ENCODE measurements around the gene ENPP3.

Gene ENPP3

DNA sequence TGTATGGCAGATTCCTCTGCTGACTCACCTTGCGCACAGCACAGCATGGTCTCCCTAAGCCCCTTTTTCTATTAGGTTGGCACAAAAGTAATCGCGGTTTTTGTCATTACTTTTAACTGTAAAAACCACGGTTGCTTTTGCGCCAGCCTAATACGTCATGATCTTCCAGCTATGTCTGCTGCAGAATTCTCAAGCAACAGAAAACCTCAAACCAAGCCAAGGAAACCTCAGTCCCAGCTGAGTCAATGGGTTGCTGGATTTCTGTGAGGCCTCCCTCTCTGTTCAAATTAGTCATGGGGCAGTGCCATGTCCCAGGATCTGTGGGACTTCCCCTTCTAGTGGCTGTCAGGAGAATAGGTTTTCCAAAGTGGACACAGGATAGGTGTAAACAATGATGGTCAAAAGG lies 155.0 kb downstream of the ENPP3 start:
- no peak for TF ChIP-seq CTCF (IDR thresholded peaks at IDR 0.05; ENCODE audit: low read depth, low read length)
- DNase-seq (ENCODE audit: extremely low read depth, low read depth) = no peak

GRCh38 chr6:131795366-131795765 lies 158.3 kb downstream of the ENPP3 start:
- TF ChIP-seq CTCF (IDR thresholded peaks at IDR 0.05; ENCODE audit: low read depth, low read length) = no peak
- no peak for DNase-seq (ENCODE audit: extremely low read depth, low read depth)
